ENCODE results near the gene BSDC1.
A peak's percentile ranks its signal among the peaks of the same experiment; 100 is the strongest.

BSDC1 gene

GRCh38 chr1:32334274-32334861, 59.9 kb downstream of the BSDC1 start:
- Histone ChIP-seq H3K9ac (ENCODE audit: low read depth, low read length) (peak overlapping the region; percentile 97), H3K36me3 (ENCODE audit: insufficient read depth, low read length) (peaks cover 56% of the 10 kb centered on the region), H3K9me3 (ENCODE audit: insufficient read depth, low read depth, low read length) (no peaks in the 10 kb centered on the region), H3K4me1 (ENCODE audit: insufficient read depth, low read length) (peaks cover 23% of the 10 kb centered on the region), H3K27ac (ENCODE audit: low read depth, low read length) (peak overlapping the region; percentile 85), H3K27me3 (ENCODE audit: insufficient read depth, low read length) (peaks cover 8% of the 10 kb centered on the region), H3K4me3 (ENCODE audit: low read length) (peak overlapping the region; percentile 94)
- 34% methylated on average over 8 of the region's 9 CpGs for WGBS

DNA sequence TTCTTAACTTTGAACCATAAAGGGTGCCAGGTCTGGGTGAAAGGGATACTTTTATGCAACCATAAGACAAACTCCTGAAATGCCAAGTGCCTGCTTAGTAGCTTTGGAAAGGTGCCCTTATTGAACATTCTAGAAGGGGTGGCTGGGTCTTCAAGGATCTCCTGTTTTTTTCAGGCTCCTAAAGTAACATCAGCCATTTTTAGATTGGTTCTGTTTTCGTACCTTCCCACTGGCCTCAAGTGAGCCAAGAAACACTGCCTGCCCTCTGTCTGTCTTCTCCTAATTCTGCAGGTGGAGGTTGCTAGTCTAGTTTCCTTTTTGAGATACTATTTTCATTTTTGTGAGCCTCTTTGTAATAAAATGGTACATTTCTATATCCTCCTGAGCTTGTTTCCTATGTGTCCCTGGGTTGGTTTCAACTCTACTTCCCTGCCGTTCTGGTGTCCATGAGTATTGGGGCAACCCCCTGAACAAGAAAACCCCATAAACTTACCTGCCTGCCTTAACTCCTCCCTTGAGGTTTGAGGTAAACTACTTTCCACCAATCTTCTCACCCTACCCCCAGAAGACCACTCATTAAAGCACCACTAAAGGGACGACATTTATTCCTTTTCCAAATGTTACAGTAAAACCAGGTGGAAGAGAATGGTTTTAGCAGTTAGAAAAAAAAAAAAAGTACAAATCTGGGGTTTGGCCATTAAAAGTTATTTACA, 60.8 kb downstream of the BSDC1 start:
- H3K4me3 ChIP-seq (ENCODE audit: low read length), result peak overlapping the region; percentile 94; the same call in 1 of the 2 replicates
- peaks cover 8% of the 10 kb centered on the region for H3K27me3 ChIP-seq (ENCODE audit: insufficient read depth, low read length)
- no peak overlapping the region for H3K9ac ChIP-seq (ENCODE audit: low read depth, low read length)
- peaks cover 23% of the 10 kb centered on the region for H3K4me1 ChIP-seq (ENCODE audit: insufficient read depth, low read length)
- H3K36me3 ChIP-seq (ENCODE audit: insufficient read depth, low read length), result peaks cover 65% of the 10 kb centered on the region
- 98% methylated on average over 2 of the region's 3 CpGs for WGBS
- H3K27ac ChIP-seq (ENCODE audit: low read depth, low read length), result no peak overlapping the region
- H3K9me3 ChIP-seq (ENCODE audit: insufficient read depth, low read depth, low read length), result no peaks in the 10 kb centered on the region

GRCh38 chr1:32332290-32333079, 61.8 kb downstream of the BSDC1 start:
- 87% methylated on average over 3 of the region's 3 CpGs for WGBS

GRCh38 chr1:32331549-32331948, 62.7 kb downstream of the BSDC1 start:
- peaks cover 83% of the 10 kb centered on the region for H3K36me3 ChIP-seq (ENCODE audit: insufficient read depth, low read length)
- WGBS, result 96% methylated on average over 12 of the region's 12 CpGs

More at GRCh38 chr1:32332290-32333079, 61.8 kb downstream of the BSDC1 start:
- peaks cover 75% of the 10 kb centered on the region for H3K36me3 ChIP-seq (ENCODE audit: insufficient read depth, low read length)
- H3K9ac ChIP-seq (ENCODE audit: low read depth, low read length), result no peak overlapping the region
- no peaks in the 10 kb centered on the region for H3K9me3 ChIP-seq (ENCODE audit: insufficient read depth, low read depth, low read length)
- H3K4me3 ChIP-seq (ENCODE audit: low read length), result no peak overlapping the region
- peaks cover 17% of the 10 kb centered on the region for H3K4me1 ChIP-seq (ENCODE audit: insufficient read depth, low read length)
- peaks cover 8% of the 10 kb centered on the region for H3K27me3 ChIP-seq (ENCODE audit: insufficient read depth, low read length)
- H3K27ac ChIP-seq (ENCODE audit: low read depth, low read length), result peak overlapping the region; percentile 36; the same call in 1 of the 2 replicates

DNA sequence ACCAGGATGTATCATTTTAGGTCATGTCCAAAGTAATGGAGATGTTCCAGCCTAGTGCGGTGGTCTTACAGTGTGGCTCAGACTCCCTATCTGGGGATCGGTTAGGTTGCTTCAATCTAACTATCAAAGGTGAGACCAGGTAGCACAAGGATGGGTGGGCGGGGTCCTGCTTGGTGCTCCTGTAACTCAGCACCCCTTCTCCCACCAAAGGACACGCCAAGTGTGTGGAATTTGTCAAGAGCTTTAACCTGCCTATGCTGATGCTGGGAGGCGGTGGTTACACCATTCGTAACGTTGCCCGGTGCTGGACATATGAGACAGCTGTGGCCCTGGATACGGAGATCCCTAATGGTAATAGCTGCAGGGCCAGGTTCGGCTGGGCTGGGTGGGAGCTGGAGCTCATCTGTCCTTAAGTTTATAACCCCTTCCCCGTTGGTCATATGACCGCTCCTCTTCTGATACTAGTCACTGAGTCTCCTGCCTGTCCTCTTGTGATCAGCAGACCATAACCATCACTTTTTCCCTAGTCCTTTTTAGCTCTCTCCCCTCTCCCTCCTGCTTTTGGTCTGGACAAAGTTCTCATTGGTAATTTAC, 63.6 kb downstream of the BSDC1 start:
- H3K36me3 ChIP-seq (ENCODE audit: insufficient read depth, low read length), result peaks cover 90% of the 10 kb centered on the region
- peaks cover 14% of the 10 kb centered on the region for H3K4me1 ChIP-seq (ENCODE audit: insufficient read depth, low read length)
- H3K27me3 ChIP-seq (ENCODE audit: insufficient read depth, low read length), result no peaks in the 10 kb centered on the region
- 95% methylated on average over 12 of the region's 12 CpGs for WGBS
- no peaks in the 10 kb centered on the region for H3K9me3 ChIP-seq (ENCODE audit: insufficient read depth, low read depth, low read length)
- H3K4me3 ChIP-seq (ENCODE audit: low read length), result no peak overlapping the region
- H3K9ac ChIP-seq (ENCODE audit: low read depth, low read length), result no peak overlapping the region
- no peak overlapping the region for H3K27ac ChIP-seq (ENCODE audit: low read depth, low read length)

More at GRCh38 chr1:32331549-32331948, 62.7 kb downstream of the BSDC1 start:
- no peak overlapping the region for H3K4me3 ChIP-seq (ENCODE audit: low read length)
- peaks cover 14% of the 10 kb centered on the region for H3K4me1 ChIP-seq (ENCODE audit: insufficient read depth, low read length)
- H3K27ac ChIP-seq (ENCODE audit: low read depth, low read length), result no peak overlapping the region
- H3K27me3 ChIP-seq (ENCODE audit: insufficient read depth, low read length), result peaks cover 2% of the 10 kb centered on the region
- no peak overlapping the region for H3K9ac ChIP-seq (ENCODE audit: low read depth, low read length)
- no peaks in the 10 kb centered on the region for H3K9me3 ChIP-seq (ENCODE audit: insufficient read depth, low read depth, low read length)

- Histone ChIP-seq H3K4me3 (ENCODE audit: low read length) (no peak overlapping the region), H3K36me3 (ENCODE audit: insufficient read depth, low read length) (peaks cover 95% of the 10 kb centered on the region), H3K27ac (ENCODE audit: low read depth, low read length) (no peak overlapping the region), H3K4me1 (ENCODE audit: insufficient read depth, low read length) (peaks cover 14% of the 10 kb centered on the region), H3K9me3 (ENCODE audit: insufficient read depth, low read depth, low read length) (no peaks in the 10 kb centered on the region), H3K27me3 (ENCODE audit: insufficient read depth, low read length) (no peaks in the 10 kb centered on the region), H3K9ac (ENCODE audit: low read depth, low read length) (no peak overlapping the region)
- 93% methylated on average over 4 of the region's 4 CpGs for WGBS
Measured at GRCh38 chr1:32329931-32330466, 64.2 kb downstream of the BSDC1 start.

DNA sequence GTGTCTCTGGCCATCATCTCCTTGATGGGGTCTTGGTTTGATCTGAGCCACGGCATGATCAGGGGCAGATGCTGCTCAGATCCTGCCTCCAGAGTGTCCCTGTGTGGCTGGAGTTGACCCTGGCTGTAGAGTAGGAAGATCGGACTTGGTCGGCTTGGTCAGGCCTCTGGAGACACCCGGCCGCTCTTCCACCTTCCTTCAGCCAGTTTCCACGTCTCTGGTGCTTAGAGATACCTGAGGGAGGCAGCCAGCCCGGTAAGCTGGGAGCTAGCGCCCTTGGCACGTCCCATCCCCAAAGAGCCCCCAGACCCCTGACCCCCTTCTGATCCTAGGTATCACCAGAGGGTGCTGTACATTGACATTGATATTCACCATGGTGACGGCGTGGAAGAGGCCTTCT, 67.0 kb downstream of the BSDC1 start:
- Histone ChIP-seq H3K4me3 (ENCODE audit: low read length) (no peak overlapping the region), H3K4me1 (ENCODE audit: insufficient read depth, low read length) (no peaks in the 10 kb centered on the region), H3K9me3 (ENCODE audit: insufficient read depth, low read depth, low read length) (no peaks in the 10 kb centered on the region), H3K27me3 (ENCODE audit: insufficient read depth, low read length) (no peaks in the 10 kb centered on the region), H3K36me3 (ENCODE audit: insufficient read depth, low read length) (peaks cover 87% of the 10 kb centered on the region), H3K9ac (ENCODE audit: low read depth, low read length) (no peak overlapping the region), H3K27ac (ENCODE audit: low read depth, low read length) (no peak overlapping the region)
- WGBS, result 94% methylated on average over 11 of the region's 11 CpGs

GRCh38 chr1:32321712-32322291, 72.4 kb downstream of the BSDC1 start:
- Histone ChIP-seq H3K27ac (ENCODE audit: low read depth, low read length) (no peak overlapping the region), H3K4me3 (ENCODE audit: low read length) (no peak overlapping the region), H3K36me3 (ENCODE audit: insufficient read depth, low read length) (peaks cover 69% of the 10 kb centered on the region), H3K9ac (ENCODE audit: low read depth, low read length) (no peak overlapping the region), H3K4me1 (ENCODE audit: insufficient read depth, low read length) (no peaks in the 10 kb centered on the region), H3K9me3 (ENCODE audit: insufficient read depth, low read depth, low read length) (no peaks in the 10 kb centered on the region), H3K27me3 (ENCODE audit: insufficient read depth, low read length) (no peaks in the 10 kb centered on the region)
- WGBS, result 92% methylated on average over 5 of the region's 5 CpGs

DNA sequence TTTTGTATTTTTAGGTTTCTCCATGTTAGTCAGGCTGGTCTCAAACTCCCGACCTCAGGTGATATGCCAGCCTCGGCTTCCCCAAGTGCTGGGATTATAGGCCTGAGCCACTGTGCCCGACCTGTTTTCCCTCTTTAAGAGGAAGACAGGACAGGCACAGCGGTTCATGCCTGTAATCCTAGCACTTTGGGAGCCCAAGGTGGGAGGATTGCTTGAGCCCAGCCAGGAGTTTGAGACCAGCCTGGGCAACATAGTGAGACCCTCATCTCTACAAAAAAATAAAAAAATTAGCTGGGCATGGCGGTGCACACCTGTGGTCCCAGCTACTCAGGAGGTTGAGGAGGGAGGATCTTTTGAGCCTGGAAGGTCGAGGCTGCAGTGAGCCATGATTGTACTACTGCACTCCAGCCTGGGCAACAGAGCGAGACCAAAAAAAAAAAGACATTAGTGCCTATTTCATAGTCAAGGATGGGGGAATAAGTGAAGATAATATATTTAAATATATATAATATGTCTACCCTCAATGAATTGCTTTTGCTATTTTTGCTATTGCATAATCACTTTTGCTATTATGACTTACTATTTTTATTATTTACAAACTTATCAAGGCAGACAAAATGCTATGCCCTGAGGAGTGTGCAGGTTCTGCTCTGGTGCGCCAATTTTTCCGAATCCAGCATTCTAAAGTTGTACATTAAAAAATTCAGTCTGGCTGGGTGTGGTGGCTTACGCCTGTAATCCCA, 75.9 kb downstream of the BSDC1 start:
- no peaks in the 10 kb centered on the region for H3K9me3 ChIP-seq (ENCODE audit: insufficient read depth, low read depth, low read length)
- H3K36me3 ChIP-seq (ENCODE audit: insufficient read depth, low read length), result peaks cover 49% of the 10 kb centered on the region
- 94% methylated on average over 10 of the region's 10 CpGs for WGBS
- H3K27ac ChIP-seq (ENCODE audit: low read depth, low read length), result no peak overlapping the region
- no peaks in the 10 kb centered on the region for H3K4me1 ChIP-seq (ENCODE audit: insufficient read depth, low read length)
- no peak overlapping the region for H3K4me3 ChIP-seq (ENCODE audit: low read length)
- no peak overlapping the region for H3K9ac ChIP-seq (ENCODE audit: low read depth, low read length)
- H3K27me3 ChIP-seq (ENCODE audit: insufficient read depth, low read length), result no peaks in the 10 kb centered on the region

DNA sequence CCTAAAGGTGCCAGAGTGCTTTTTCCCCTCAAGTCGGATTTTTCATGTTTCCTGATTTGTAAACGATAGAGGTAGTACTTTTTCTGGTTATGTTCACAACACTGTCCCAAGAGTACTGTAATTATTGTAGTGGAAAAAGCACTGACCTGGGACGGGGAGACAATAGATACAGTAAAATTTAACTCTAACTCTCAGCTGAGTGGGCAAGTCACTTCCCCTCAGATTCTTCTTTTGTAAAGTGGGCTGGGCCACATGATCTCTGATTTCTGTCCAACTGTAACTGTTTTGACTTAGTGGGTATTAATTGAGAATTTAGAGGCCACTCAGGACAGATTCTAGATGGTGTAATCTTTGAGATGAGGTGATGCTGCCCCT, 77.4 kb downstream of the BSDC1 start:
- Histone ChIP-seq H3K9me3 (ENCODE audit: insufficient read depth, low read depth, low read length) (no peaks in the 10 kb centered on the region), H3K4me3 (ENCODE audit: low read length) (no peak overlapping the region), H3K36me3 (ENCODE audit: insufficient read depth, low read length) (peaks cover 43% of the 10 kb centered on the region), H3K27me3 (ENCODE audit: insufficient read depth, low read length) (no peaks in the 10 kb centered on the region), H3K9ac (ENCODE audit: low read depth, low read length) (no peak overlapping the region), H3K4me1 (ENCODE audit: insufficient read depth, low read length) (no peaks in the 10 kb centered on the region), H3K27ac (ENCODE audit: low read depth, low read length) (no peak overlapping the region)
- 93% methylated on average over 3 of the region's 3 CpGs for WGBS

Measured in HUES64 (cell line).